Suprapubic skin (tissue), 4 donors: Measurements from ENCODE around the gene RPS6KA3.

Experiments
- CTCF ChIP-seq, 2 donors: fragments of 200-600 bp in 1 of 2; fragments of 450-650 bp in 1 of 2; sonication (generic) in 1 of 2; IDR thresholded peaks; one replicate each; pipeline ENCODE4 v1.5.1; 2016 to 2019; ENCODE audit warnings: antibody characterized with exemption in 2 of 2, mild to moderate bottlenecking in 1 of 2, moderate library complexity in 1 of 2
- POLR2A ChIP-seq, 2 donors: fragments of 450-650 bp; IDR thresholded peaks; one replicate each; pipeline ENCODE4 v1.6.1; 2017; ENCODE audit warnings: antibody characterized with exemption in 2 of 2, mild to moderate bottlenecking in 2 of 2, moderate library complexity in 2 of 2
- POLR2AphosphoS5 ChIP-seq, 3 donors: sonication (generic); formaldehyde crosslinking; IDR thresholded peaks; one replicate each; pipeline ENCODE4 v1.6.1; 2017; ENCODE audit warnings: antibody characterized with exemption in 3 of 3

- no peak for TF ChIP-seq POLR2AphosphoS5 (IDR thresholded peaks at IDR 0.05)
- no peak for TF ChIP-seq CTCF (IDR thresholded peaks at IDR 0.05)
- no peak for TF ChIP-seq POLR2A (IDR thresholded peaks at IDR 0.05)
These were observed 69.0 kb downstream of the RPS6KA3 start for GRCh38 chrX:20197641-20198210.
